Measurements from ENCODE around the gene TAF4.

The TAF4 gene

DNA sequence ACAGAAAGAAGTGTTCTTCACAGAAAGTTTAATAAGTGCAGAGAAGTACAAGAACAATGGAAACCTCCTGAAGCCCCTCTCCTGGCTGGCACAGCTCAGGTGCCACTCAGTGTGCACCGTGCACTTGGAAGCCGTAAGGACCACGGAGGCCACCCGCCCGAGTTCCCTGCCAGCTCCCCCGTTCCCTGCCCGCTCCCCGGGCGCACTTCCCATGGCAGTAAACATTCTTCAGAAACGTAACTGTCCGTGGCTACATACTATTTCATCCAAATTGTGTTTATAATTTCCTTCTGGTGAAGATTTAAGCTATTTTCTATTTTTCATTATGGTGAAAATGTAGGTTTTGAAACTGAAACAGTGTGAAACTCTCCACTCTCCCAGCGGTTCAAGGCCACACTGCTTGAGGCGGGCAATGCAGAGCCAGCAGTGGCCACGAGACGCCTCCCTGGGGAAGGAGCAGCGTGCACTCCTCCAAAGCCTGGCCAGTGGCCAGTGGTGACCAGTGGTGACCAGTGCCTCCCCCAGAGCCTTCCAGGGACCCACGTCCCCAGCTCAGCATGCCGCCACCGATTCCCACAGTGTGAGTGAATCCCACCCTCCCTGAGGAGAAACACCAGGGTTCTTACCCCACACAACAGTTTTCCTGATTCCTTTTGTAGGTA, 46.4 kb downstream of the TAF4 start:
- no peak for DNase-seq

DNA sequence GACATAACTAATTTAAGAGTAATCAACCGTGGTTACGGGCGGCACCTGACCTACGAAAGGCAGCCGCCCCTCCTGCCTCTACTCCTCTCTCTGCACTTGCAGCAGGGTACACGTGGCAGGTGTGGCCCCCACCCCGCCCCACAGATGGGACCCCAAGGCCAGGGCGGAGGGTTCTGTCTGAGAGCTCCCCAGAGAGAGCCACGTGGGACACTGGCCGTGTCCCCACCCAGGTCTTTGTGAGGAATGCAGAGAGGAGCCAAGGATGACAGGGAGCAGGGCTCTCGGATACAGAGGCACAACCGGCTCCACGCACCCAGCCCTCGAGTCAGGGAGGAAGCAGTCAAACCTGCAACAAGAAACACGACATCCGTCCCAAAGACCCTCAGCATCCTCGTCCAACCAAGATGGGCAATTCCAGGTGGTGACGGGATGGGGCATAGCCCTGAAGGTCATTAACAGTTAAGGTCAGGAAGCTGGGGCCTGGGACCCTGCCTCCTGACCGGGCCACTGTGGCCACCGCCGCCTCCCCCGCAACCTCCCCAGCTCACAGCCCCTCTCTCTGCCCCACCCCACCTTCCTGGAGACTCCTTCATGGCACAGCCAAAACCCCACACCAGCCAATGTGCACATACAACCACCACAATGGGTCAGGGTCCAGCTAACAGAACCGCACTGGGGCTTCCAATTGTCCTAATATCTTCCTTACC, 47.1 kb downstream of the TAF4 start:
- no peak for DNase-seq

DNA sequence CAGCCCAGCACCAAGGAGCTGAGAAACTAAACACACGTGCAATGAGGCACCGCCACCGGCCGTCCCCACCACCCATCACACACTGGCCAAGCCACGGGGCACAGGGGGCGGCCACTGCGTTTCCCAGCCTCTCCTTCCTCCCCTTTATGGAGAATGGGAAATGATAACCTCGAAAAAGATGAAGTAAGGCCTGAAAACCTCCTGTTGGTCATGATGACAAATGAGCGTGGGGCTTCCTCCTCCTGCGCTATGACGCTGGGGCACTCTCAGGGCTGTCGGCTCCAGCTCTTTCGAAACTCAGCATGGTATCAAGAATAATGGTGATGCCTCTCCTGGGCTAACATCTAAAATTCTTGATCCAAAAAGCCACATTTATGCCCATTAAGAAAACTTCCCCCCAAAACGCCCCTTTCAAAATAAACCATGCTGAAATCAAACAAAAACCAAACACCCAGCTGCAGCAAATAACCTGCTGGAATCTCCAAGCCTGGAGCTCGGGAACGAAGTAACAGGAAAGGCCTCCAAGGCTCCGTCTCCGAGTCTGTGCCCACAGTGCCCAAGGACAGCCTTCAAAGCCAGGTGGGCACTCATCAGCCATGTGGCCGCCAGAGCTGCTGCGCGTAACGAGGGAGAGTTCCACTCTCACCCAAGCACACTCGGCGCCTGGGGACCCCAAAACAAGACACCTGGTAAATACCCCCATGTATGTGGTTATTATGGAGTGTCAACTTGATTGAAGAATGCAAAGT, 50.0 kb downstream of the TAF4 start:
- no peak for DNase-seq

DNA sequence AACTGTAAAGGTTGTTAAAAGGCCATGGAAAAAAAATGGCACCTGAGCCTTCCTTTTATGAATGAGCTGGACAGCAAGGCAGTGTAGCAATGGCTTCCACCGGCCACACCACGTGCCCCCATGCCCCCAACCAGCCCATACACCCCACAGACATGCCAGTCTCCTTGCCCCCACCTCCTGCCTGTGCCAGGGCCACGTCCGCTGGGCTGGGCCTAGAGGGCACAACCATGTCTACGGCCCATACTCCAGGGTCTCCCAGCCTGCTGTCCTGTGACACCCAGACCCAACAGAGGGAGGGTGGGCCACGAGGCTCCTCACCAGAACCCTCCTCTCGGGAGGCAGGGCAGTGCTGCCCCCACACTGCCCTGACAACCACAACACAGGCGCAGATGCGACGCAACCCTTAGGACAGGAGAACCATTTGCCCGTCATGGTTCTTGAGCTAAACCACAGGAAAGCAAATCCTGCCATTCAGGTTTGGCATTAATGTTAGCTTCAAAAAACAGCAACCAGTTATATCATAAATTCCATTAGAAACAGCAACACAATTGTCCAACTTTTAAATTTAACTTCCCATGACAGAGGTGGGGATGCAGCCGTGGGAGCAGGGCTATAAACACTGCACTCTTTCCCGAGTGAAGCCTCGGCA, 50.7 kb downstream of the TAF4 start:
- no peak for DNase-seq

DNA sequence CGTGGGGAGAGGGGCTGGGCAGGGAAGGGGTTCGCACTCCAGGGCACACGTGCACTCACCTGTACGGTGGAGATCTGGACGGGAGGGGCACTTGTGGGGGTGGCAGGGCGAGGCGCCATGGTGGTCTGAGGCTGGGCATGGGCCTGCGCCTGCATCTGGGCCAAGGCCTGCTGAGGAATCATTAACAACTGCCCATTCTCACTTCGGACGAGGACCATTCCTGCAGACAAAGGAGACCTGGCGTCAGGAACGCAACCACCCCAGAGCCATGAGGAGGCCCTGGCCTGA, 51.2 kb downstream of the TAF4 start:
- no peak for DNase-seq

DNA sequence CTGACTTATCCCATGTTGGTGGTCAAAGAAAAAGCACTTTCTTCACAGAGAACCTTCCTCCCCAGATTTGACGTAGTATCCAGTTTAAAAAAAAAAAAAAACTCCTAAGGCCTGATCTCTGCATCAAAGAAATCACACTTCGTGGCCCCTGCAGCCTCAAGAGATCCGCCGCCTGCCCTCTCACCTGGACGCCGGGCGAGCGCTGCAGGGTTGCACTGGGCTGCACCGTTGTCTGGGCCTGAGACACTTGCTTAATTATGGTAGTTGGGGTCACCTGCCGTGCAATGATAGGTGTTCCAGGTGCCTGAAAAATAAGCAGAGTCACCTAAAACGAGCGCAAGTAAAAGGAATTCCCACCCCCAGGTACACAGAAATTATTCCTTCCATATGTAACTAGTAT, 53.0 kb downstream of the TAF4 start:
- DNase-seq = no peak

DNA sequence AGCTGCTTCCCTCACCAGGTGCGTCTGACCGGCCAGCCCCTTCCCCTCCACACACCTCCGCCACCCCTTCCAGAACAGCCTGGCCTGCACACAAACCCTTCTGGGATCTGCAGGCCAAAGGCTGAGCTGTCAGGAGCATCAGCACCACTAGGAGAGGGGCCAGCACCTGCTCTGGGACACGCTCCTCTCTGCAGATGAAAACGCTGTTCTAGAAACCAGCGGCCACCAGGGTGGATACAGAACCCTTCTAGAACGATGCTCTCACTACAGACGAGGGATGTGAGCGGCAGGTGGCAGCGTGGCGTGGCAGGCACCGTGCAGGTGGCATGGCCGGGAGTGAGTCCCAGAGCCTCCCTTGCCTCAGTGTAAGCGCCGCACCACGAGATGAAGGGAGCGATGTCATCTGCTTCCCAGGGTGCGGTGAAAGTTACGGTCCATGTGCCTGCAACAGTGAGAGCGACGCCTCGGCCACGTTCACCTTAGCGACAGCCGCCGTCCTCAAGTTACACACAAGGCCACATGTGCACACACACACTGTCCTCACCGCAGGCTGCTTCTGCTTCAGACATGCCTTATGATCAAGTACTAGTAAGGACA, 53.6 kb downstream of the TAF4 start:
- DNase-seq = no peak

DNA sequence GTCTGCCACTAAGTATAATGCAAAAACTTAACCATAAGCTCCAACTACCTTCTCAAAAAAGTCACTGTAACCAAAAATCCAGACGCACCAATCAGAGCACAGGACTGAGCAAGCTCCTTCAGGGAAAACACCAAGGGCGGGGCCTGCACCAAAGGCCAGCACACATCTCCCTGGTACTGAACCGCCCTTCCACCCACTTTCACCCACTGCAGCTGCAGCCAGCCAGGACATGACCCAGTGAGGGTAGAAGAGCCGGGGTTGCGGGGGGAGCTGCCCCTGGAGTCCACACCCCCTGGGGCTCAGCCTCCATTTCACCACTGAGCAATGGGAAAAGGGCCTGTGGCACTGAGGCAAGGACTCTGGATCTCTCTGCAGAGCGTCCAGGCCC, 54.3 kb downstream of the TAF4 start:
- no peak for DNase-seq

DNA sequence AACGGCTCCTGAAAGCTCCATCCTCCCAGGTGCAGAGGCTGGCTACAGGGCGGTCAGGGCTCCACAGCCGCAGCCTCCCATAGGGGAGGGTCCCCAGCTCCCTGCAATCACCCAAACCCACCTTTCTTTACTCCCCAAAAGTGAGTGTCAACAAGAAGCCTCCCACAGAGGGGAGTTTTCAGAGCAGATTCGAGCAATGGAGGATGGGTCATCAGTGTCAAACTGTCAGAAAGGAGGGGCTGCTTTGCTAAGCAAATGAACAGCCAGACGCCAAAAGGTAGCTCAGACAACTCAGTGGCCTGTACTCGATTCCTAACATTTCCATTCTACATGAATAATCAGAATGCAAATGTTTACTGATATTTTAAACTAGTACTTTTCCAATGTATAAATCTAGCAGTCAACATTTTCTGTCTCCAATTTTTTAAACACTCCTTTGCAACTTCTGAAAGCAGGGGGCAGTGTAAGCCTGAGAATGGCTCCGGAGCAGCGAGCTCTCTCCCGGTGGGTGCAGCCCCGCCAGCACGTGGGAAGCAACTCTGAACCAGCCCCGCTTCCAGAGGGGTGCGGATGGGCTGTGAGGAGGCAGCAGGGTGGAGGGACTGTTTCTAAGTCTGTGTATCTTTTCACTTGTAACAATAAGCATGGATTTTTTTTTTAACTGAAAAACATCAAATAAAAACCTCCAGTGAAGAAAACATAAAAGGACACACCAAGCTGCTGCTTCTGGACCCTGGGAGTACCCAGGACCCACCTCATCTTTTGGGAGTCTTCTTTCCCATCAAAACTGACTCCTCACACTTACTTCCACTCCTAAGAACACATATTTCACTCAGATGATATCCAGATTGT, 54.9 kb downstream of the TAF4 start:
- DNase-seq = peak; percentile 12

DNA sequence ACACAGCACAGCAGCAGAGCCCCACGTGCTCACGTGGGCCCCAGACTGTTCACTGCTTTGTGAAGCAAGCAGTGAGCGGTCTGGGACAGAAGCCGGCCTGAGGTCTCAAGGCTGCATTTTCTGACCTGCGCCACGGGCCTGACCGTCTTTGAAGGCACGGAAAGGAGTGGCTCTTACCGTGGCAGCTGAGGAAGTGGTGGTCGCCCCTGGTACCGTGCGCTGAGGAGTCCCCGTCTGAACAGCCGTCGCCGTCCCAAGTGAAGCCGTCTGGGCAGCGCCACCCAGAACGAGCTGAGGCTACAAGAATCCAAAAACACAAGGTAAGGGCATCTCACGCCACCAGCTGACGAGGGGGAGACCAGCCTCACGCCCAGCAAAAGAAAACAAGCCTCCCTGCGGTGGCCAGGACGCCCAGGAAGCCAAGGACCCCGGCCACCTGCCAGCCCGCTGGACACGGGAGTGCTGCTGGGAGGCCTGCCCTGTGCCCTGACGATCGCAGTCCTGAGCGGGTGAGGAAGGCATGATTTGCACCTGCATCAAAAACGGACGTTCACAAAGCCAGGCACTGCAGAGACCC, 55.7 kb downstream of the TAF4 start:
- DNase-seq = no peak

DNA sequence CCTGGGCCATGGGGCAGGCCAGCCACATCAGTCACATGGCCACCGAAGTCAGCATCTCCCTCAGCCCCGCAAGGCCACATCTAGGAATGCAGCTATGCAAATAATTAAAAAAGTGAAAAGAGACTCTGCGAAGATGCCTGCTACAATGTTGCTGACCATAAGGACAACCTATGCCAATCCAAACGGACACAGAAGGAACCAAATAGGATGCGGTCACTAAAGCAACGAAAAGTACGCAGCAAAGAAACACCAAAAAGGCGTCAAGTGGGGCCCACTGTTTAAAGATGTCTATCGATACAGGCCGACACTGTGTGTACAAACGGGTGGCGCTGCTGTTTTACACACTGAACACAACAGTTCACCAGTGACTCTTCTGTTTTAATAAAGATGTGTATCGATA, 56.4 kb downstream of the TAF4 start:
- no peak for DNase-seq

DNA sequence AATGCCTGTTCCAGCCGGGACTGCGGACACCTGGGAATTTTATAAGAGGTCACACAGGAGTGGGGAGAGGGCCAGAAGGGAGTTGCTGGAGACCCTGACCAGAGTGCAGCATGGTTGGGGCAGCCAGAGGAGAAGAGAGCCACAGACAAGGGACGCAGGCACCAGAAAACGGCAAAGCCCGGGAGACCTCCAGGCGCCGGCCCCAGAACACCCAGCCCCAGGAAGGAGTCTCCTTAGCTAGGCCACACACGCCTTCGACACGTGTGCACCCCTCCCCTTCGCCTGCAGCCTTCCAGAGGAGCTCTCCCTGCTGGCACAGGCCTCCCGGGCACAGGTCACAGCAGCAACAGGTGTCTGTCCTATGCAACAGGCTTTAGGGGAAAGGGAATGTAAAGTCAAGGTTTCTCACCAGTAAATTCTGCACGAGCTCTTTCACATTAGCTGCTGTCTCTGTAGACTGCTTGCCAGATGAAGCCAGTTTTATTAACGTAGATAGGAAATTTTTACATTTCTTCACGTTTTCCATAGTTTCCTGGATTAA, 57.0 kb downstream of the TAF4 start:
- DNase-seq = no peak

DNA sequence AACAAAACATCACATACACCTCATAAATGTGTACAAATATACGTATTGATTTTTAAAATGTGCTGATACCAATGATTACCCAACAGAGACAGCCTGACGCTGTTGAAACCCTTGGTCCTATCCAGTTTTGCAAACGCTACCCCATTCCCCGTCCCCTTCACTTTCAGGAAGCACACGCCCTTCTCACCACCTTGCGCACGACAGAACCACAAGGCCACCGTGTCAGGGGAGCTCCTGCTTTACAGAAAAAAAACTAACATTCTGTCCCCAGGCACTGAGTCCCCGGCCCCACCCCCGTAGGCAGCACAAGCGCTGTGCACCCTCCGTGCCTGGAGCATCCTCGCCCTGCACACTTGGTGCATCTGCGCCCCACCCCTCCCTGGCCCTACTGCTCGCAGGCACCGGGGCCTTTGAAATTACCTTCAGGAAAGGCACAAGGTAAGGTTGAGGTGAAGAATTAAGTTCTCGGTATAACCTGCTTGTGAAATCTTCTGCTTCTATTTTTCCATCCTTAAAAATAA, 58.5 kb downstream of the TAF4 start:
- DNase-seq = no peak

DNA sequence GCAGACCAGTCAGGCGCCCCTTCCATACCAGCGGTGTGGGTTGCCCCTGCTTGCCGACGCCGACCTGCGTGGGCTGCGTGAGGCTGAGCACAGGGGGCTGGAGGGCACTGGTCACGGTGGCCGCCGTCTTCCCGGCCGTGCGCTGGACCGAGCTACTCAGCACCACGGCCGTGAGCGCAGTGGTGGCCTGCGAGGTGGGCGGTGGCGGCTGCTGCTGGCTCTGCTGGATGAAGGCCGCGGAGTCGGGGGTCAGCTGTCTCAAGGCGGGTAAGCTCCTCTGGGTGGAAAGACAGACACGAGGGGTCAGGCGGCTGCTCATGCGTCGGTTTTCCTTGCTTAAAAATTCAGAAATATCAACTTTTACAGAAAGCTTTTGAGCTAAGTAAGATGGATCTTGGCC, 59.2 kb downstream of the TAF4 start:
- no peak for DNase-seq

DNA sequence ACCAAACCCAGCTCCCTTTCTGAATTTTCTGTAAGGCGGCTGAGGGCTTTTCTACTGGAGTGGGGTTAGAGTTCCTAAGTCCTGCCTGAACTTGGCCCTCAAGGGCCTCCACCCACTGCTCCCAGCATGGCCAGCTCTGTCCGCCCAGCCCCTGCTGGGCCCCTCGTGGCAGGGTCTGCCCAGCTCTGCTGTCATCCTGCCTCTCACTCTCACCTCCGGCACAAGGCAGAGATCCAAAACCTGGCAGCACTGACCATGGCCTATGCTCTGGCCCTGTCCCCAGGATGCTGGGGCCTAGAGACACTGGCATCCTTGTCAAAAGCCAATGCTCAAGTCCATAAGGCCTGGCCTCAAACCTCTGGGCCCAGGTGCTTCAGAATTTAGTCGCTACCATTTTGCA, 61.1 kb downstream of the TAF4 start:
- no peak for DNase-seq

DNA sequence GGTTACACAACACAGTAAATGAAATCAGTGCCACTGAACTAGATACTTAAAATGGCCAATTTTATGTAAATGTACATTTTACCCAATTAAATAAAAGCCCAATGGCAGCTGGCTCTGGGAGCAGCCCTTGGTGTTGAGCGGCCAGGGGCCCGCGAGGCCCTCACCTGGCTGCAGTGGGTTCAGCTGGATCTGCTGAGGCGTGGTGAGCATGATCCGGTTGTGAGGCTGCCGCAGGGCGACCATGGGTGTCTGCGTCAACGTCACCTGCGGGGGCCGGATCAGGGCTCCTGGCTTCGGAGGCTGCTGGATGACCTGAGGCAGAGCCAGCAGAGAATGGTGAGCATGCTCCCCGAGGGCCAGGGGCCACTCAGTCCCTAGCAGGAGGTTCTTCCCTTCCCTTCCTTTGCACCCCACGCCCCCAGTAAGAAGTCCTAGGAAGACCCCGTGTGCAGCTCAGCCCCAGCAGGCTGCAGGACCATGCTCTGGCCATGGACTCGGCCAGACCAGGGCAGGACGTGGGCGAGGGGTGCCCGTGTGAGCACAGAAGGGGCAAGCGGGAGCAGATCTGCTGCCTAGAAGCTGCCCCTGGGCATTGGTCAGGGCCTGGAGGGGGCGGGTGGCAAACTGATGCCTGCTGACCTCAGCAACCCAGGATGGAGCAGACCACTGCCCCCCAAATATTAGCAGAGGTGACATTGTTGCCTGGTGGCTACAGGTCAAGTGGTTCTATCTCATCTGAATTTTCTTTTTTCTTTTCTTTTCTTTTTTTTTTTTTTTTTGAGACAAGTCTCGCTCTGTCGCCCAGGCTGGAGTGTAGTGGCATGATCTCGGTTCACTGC, 61.9 kb downstream of the TAF4 start:
- DNase-seq = no peak

DNA sequence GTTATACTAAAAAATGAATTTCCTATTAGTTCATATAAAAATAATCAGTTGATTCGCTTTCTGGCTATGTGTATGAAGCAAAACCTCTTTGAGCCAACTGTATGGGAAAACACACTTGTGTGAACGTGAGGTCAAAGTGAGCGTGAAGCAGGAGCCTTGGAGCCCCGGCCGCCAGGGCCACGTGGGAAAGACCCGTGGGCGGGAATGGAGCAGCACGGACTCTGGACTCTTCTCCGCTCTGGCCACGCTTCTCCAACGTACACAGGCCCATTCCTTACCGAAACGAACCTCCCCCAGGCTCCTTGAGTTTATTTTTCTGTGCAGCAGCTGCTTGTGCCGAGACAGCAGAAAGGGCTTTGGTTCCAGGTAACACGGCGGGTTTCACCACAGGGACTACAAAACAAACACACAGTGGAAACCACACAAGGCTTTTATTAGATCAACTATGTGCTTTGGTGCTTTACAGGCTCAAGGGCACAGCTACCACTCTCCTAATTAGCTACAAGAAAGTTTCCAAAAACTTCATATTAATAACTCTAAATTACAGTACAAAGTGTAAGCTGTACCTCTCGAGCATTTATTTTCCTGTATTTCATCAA, 62.7 kb downstream of the TAF4 start:
- DNase-seq = no peak

DNA sequence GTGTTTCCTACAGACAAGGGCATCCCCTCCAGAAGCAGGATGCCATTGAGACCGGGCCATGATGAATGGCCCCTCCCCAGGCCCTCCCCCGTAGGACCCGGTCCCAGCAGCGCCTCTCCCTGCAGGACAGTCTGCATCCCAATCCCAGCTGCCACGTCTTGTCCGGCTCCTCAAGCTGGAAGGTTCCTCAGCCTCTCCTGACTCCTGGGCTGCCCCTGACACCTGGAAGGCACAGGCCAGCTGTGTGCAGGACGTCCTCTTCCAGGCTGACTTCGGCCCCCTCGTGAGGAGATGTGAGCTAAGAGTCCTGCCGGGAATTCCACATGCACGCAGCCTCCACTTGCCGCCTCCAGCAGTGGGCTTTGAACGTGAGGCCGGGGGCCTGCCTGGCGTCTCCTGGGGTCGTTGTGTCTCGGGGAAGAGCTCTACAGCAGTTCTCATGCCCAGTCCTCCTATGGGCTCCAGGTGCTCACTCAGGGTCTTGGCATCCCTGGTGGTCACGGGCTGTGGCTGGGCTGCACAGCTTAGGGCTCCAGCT, 64.4 kb downstream of the TAF4 start:
- DNase-seq = no peak

DNA sequence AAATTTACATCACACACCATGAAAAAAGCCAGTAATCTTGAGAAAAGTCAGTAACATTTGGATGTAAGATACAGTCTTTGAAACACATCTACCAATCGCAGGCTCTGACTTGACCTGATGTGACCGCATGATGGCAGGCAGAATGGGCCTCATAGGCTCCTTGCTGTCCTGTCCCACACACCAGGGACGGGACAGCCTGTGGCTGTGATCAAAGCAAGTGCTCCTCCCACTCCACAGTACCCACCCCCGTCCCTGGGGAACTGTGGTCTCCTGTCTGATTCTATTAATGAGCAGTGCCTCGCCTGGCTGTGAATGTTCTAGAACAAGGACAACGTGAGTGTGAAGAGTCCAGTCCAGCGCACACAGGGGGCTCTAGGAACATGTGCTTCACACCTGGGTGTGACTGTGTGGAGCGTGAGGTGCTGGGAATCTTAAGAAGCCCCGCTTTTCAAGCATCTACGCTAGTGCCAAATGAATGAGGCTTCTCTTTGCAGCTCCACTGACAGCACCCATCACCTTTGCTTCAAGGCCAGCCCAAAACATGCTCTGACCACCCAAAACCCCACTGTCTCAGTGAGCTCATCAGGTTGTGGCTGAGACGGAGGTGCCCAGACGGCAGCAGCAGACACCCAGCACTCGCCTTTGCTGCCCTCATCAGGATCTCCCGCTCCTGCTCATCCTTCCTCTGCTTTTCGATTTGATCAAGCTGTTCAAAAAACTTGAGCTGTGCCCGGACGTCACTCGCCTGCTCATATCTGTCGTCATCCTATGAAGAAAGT, 67.1 kb downstream of the TAF4 start:
- DNase-seq = no peak

Measured in NCI-H2029 (cell line).